Cardiac muscle cell (in vitro differentiated cells and primary cell): ENCODE results near the gene ST3GAL3. TPM values are rescaled to one million over a fixed set of nuclear protein-coding genes. Genes with fewer than 3 reads are reported as not detected.

Experiments
- DNase-seq, 2 donors: peaks; one replicate each; pipeline versions ENCODE4 v3.0.0 to v3.0.0-alpha.2; 2010 to 2017; ENCODE audit warnings: low read depth in 1 of 2, low spot score in 1 of 2
- H3K27ac ChIP-seq: fragments of 200-600 bp; sonication (generic); 2 replicates; pipeline ENCODE4 v1.5.1; 2016
- H3K27me3 ChIP-seq: fragments of 200-600 bp; sonication (generic); 2 replicates; pipeline ENCODE4 v1.6.0; 2016; ENCODE audit warnings: control low read depth
- H3K36me3 ChIP-seq: fragments of 200-600 bp; sonication (generic); 2 replicates; pipeline ENCODE4 v1.5.1; 2016; ENCODE audit warnings: control low read depth
- H3K4me1 ChIP-seq: fragments of 200-600 bp; sonication (generic); 2 replicates; pipeline ENCODE4 v1.8.1; 2017; ENCODE audit warnings: low read depth, mild to moderate bottlenecking, mixed run types
- H3K4me3 ChIP-seq: fragments of 200-600 bp; sonication (generic); 2 replicates; pipeline ENCODE4 v1.5.1; 2016; ENCODE audit warnings: mild to moderate bottlenecking
- H3K9me3 ChIP-seq: fragments of 200-600 bp; sonication (generic); 2 replicates; pipeline ENCODE4 v1.5.1; 2017; ENCODE audit warnings: low read depth, mild to moderate bottlenecking, control low read depth
- polyA plus RNA-seq: library from polyadenylated mRNA; unstranded; fragments of >200 nt; fragmentation: Nextera tagmentation; extraction: Ambion mirVana; gene quantifications from 2 replicates; pipeline ENCODE4 v1.2.1, GENCODE V29; 2016
- total RNA-seq: library from RNA; depleted of rRNA; stranded (reverse); fragments of >200 nt; gene quantifications from 2 replicates; pipeline ENCODE4 v1.2.3, GENCODE V29; 2016
- TF ChIP-seq, protein P1 (sequence below): IDR thresholded peaks from 2 replicates; pipeline ENCODE4 v1.5.1; 2012; ENCODE audit warnings: low read depth, mild to moderate bottlenecking, low read length

ST3GAL3 gene
- total and polyA plus RNA-seq, 2 experiments from 2014 or later: 34.7 to 35.7 TPM

DNA sequence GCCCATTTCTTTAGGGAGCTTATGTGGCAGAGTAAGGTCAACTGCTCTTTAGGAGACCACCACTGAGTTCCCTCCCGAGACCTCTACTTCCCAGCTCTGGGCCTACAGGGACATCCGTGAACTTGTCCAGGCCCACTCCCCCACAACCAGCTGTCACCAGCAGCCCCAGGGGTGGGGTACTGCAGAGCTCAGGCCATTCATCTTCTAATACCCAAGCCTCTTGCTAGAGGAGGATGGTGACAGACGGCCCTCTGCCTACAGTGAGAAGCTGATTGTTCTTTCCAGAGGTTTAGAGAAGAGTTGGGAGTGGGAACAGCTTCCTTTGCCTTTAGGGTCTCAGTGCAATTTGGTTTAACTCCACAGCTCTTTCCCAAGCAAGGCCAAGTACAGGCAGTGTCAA, 193.1 kb downstream of the ST3GAL3 start:
- Histone ChIP-seq H3K27ac (no peak overlapping the region), H3K27me3 (no peaks in the 10 kb centered on the region), H3K9me3 (no peaks in the 10 kb centered on the region), H3K4me3 (no peak overlapping the region), H3K36me3 (peaks cover 3% of the 10 kb centered on the region), H3K4me1 (no peaks in the 10 kb centered on the region)
- TF ChIP-seq, protein P1, sequence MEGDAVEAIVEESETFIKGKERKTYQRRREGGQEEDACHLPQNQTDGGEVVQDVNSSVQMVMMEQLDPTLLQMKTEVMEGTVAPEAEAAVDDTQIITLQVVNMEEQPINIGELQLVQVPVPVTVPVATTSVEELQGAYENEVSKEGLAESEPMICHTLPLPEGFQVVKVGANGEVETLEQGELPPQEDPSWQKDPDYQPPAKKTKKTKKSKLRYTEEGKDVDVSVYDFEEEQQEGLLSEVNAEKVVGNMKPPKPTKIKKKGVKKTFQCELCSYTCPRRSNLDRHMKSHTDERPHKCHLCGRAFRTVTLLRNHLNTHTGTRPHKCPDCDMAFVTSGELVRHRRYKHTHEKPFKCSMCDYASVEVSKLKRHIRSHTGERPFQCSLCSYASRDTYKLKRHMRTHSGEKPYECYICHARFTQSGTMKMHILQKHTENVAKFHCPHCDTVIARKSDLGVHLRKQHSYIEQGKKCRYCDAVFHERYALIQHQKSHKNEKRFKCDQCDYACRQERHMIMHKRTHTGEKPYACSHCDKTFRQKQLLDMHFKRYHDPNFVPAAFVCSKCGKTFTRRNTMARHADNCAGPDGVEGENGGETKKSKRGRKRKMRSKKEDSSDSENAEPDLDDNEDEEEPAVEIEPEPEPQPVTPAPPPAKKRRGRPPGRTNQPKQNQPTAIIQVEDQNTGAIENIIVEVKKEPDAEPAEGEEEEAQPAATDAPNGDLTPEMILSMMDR: no peak
- no peak for DNase-seq

DNA sequence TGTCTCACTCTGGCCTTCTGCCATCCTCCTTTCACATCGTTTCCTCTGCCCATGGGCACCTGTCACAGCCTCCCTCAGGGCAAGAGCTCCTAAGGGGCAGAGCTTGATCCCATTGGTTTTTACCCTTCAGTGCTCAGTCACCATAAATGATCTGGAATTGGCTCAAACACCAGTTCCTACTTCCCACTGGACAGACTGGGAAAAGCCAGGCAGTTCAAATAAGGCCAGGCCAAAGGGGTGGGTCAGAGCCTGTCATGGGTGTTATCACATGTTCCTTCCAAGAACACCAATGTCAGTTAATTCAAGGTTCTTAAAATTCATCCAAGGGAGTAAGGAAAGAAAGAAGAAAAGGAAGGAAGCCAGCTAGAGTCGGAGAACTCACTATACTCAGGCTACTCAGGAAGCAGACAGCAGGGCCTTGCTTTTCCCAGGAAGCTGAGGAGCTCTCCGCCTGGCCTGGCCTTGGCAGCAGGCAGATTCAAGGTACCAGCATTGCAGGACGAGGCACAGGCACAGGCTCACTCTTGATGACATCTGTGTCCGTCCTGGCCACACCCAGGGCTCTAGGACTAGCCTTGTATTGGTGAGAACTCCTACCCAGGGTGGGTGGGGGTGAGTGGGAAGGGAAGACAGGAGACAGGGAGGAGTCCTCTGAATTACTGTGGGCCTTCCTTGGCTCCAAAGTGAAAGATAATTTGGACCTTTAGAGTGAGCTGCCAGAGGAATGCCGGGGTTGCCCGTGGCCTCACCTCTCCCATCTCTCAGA, 194.0 kb downstream of the ST3GAL3 start:
- Histone ChIP-seq H3K27me3 (no peaks in the 10 kb centered on the region), H3K4me3 (no peak overlapping the region), H3K9me3 (no peaks in the 10 kb centered on the region), H3K4me1 (no peaks in the 10 kb centered on the region), H3K36me3 (peaks cover 3% of the 10 kb centered on the region), H3K27ac (no peak overlapping the region)
- TF ChIP-seq, protein P1: no peak
- DNase-seq: no peak

DNA sequence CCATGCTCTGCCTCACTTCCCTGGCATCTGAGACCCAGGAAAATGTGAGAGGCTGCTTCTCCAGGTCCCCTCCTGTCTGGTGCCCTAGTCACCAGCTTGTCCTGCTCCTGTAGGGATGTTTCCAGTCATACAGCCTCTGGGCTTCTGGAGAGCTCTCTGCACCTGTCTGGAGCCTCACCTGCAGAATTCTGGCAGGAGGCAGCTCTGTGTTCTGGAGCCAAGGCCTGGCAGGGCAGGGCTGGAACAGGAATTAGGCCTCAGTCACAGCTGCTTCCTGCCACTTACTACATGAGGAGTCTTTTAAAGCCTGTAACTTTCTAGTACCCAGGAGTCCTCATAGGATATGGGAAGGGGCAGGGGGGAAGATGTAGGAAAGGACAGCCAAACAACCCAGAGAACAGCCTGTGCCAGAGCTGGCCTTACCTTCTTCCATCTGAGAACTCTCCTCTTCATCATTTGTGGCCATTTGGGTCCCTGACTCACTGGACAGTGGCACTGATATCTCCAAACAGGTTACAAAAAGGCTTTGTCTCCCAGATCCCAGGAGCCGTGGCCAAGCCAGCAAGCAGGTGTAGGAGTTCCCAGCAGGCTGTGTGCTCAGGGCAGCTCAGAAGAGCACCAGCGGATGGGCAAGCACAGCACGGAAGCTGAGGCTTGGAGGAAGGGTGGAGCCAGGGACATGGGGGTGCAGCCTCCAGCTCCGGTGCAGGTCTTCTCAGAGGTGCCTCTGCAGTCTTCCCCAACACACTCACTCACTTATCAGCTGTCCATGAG, 194.9 kb downstream of the ST3GAL3 start:
- H3K27me3 ChIP-seq: no peaks in the 10 kb centered on the region
- no peak overlapping the region for H3K27ac ChIP-seq
- no peaks in the 10 kb centered on the region for H3K9me3 ChIP-seq
- no peak overlapping the region for H3K4me3 ChIP-seq
- TF ChIP-seq, protein P1: no peak
- H3K36me3 ChIP-seq: no peaks in the 10 kb centered on the region
- no peaks in the 10 kb centered on the region for H3K4me1 ChIP-seq
- DNase-seq: no peak

DNA sequence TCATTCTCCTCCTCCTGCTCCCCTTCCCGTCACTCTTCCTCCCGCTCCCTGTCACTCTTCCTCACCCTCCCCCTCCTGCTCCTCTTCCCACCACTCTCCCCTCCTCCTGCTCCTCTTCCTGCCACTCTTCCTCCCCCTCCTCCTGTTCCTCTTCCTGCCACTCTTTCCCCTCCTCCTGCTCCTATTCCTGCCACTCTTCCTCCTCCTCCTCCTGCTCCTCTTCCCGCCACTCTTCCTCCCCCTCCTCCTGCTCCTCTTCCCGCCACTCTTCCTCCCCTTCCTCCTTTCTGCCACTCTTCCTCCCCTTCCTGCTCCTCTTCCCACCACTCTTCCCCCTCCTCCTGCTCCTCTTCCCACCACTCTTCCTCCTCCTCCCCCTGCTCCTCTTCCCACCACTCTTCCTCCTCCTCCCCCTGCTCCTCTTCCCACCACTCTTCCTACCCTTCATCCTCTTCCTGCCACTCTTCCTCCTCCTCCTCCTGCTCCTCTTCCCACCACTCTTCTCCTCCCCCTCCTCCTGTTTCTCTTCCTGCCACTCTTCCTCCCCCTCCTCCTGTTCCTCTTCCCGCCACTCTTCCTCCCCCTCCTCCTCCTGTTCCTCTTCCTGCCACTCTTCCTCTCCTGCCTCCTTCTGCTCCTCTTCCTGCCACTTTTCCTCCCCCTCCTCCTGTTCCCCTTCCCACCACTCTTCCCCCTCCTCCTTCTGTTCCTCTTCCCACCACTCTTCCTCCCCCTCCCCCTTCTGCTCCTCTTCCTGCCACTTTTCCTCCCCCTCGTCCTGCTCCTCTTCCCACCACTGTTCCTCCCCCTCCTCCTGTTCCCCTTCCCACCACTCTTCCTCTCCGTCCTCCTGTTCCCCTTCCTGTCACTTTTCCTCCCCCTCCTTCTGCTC, 197.6 kb downstream of the ST3GAL3 start:
- no peak for DNase-seq
- Histone ChIP-seq H3K4me1 (peaks cover 4% of the 10 kb centered on the region), H3K36me3 (no peaks in the 10 kb centered on the region), H3K27ac (no peak overlapping the region), H3K9me3 (no peaks in the 10 kb centered on the region), H3K4me3 (no peak overlapping the region), H3K27me3 (no peaks in the 10 kb centered on the region)
- TF ChIP-seq, protein P1: no peak

DNA sequence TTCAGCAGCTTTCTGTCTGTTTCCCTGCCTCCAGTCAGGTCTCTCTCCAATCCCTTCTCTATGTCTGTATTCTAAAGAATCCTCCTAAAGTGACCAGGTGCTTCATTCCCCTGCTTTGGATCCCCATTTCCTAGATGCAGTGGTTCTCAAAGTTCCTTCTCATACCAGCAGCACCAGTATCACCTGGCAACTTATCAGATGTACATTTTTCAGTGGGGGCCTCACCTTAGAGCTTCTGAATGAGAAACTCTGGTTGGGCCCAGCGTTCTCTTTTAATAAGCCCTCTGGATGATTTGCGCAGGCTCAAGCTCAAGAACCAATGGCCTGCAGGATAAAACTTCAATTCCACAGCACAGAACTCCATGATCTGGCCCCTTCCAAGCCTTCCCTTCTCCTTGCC, 200.9 kb downstream of the ST3GAL3 start:
- no peak for DNase-seq
- H3K27me3 ChIP-seq: no peaks in the 10 kb centered on the region
- H3K4me3 ChIP-seq: no peak overlapping the region
- H3K9me3 ChIP-seq: no peaks in the 10 kb centered on the region
- H3K27ac ChIP-seq: no peak overlapping the region
- peaks cover 4% of the 10 kb centered on the region for H3K4me1 ChIP-seq
- TF ChIP-seq, protein P1: no peak
- H3K36me3 ChIP-seq: no peaks in the 10 kb centered on the region
